SH-SY5Y (cell line): ENCODE measurements around the gene FAM83F.

Experiments
- GATA2 ChIP-seq: IDR thresholded peaks from 2 replicates; pipeline ENCODE4 v1.6.1; 2011; ENCODE audit warnings: mild to moderate bottlenecking, low read depth, low read length
- GATA3 ChIP-seq: IDR thresholded peaks from 2 replicates; pipeline ENCODE4 v1.6.1; 2011; ENCODE audit warnings: low read depth, mild to moderate bottlenecking, low read length, moderate library complexity

DNA sequence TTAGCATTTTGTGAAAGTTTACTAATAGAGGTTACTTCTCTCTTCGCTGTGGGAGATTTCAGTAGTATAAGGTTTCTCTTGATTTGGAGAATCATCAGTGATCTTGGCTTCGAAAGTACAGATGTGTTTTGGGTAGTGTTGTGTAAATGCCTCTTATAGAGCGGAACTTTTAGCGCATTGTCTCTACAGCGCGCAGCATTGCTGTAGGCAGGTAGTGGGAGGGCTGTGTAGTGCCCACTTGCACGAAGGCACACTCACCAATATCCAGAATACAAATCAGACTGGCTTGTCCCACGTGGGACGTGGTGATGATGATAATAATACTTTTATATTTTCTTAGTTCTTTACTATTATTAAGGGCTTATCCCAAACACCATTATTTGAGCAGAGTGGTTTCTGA, 51.4 kb downstream of the FAM83F start:
- TF ChIP-seq GATA3 (no peak), GATA2 (no peak)
